ENCODE measurements around the gene CAMTA1.

The CAMTA1 gene

GRCh38 chr1:7455796-7456721 lies 670.8 kb downstream of the CAMTA1 start:
- no peak for DNase-seq (ENCODE audit: low read depth)

GRCh38 chr1:7456722-7457082 lies 671.4 kb downstream of the CAMTA1 start:
- no peak for DNase-seq (ENCODE audit: low read depth)

DNA sequence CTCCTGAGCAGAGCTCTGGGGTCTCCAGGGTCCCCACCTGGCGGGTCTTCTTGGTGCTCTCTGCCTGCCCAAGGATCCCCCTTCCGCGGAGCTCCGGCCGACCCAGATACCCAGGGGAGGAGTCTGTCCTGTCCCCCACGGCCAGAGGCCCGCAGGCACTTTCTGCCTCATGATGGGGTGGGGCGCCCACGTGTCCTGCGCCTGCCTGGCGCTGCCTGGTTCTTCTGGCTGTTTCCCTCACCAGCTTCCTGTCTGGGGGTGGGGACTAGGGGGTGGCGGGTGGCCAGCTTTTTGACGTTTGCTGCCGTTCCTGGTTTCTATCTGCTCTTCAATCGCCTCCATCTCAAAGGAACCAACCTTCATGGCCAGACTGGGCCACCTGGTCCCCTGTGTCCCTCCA lies 672.6 kb downstream of the CAMTA1 start:
- no peak for DNase-seq (ENCODE audit: low read depth)

GRCh38 chr1:7458946-7459345 lies 673.7 kb downstream of the CAMTA1 start:
- DNase-seq (ENCODE audit: low read depth): no peak

DNA sequence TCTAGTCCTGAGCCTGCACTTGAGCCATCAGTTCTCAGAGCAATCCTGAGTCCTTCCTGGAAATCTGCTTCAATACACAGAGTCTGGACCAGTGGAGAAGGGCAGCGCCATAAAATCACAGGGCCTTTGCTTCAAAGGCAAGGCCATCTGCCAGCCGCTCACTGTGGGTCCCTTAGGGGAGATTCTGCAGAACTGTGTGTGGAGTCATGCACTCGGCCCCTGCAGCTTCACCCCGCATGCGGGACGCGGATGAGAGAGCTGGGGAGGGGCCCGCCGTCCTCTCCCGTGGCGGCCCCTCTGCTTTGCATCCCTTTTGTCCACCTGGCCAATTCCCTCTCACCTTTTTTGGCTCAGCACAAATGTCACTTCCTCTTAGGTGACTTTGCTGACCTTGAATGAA lies 674.7 kb downstream of the CAMTA1 start:
- DNase-seq (ENCODE audit: low read depth): no peak

DNA sequence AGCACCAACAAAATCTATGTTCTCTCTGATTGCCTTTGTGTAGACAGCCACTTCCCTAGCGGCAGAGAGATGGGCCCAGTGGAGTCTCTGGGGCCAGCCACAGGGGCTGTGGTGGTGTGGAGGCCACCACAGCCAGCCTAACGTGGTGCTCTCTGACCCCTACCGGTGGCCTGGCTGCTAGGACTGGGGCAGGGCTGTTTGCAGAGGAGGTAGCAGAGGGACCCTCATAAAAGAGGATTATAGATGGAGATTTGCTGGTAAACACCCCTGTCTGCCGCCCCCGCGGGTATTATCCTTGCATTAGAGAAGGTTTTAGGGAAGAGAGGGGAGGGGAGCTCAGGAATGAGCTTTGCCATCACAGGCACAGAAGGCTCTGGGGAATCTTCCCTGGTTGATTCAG lies 675.6 kb downstream of the CAMTA1 start:
- no peak for DNase-seq (ENCODE audit: low read depth)

DNA sequence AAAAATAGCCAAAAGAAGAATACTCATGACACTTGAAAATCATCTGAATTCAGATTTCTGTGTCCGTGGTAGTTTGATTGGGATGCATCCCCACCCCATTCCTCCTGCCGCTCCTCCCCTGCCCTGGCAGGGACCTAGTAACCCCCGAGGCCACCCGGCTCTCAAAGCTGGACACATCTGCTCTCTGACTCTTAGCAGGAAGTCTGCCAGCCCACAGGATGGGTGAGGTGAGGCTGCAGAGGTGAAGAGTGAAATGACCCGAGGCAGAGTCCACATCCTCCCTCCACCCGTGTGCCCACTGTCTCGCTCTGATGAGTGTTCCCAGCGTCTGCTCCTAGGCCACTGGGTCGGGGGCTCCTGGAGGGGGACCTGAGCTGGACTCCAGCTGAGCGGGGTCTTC lies 677.4 kb downstream of the CAMTA1 start:
- DNase-seq (ENCODE audit: low read depth): no peak

DNA sequence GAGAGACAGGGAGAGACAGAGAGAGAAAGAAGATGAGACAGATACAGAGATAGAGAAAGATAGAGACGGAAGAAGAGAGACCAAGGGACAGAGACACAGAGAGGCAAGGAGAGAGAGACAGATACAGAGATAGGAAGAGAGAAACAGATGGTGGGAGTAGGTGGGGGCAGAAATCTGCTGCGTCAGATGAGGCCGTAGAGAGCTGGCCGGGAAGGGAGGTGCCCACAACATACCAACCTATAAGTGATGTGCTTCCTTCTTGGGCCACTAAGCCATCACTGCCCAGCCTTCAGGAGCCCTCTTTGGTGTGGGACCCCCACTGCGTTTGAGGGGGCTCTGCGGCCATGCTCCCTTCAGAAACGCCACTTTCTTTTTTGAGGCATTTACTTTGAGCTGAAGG lies 678.3 kb downstream of the CAMTA1 start:
- DNase-seq (ENCODE audit: low read depth): no peak

- DNase-seq (ENCODE audit: low read depth): no peak
These were observed 679.5 kb downstream of the CAMTA1 start for GRCh38 chr1:7464736-7465135.

DNA sequence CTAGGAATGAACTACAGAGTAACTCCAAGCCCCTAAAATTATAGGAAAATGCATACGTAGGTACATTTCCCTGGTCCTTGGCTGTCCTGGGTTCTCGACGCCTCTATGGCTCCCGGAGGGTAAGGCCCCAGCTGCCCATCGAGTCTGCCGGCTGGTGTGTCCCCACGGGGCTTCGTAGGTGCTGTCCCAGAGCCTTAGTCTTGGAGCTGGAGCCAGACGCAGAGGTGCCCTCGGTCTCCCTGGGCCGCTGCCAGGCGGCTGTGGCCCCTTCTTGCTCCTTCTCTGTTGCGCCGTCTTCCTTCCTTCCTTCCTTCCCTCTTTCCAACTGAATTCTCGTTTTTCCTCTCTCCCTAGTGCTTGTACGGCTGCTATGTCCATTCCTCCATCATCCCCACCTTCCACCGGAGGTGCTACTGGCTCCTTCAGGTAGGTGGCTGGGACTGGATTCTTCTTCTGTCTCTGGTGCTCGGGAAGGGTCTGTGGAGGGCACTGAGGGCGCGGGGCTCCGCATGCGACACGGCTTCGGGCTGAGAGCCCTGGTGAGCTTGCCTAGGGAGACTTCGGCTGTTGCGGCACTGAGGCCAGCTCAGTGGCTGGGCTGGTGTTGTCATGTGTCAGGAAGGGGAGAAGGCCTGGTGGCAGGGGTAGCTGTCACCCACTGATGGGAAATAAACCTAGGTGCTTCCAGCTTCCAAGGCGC lies 682.4 kb downstream of the CAMTA1 start:
- DNase-seq (ENCODE audit: low read depth): no peak

DNA sequence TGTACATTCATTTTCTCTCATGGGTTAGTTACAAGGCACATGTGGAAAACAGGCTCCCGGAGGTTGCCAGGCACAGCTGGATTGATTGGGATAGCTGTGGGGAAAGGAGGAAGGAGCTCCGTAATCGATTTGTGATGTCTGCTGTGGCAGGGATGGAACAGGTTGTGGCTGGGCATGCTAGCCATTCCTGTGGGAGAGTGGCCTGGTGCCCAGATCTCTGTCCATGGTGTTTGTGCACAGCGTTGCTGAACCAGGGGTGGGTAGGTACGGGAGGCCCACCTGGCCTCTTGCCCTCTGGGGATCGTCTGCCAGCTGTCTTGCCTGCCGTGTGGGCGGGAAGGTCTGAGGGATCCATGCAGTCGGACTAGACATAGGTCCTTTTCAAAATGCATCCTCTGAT lies 683.0 kb downstream of the CAMTA1 start:
- no peak for DNase-seq (ENCODE audit: low read depth)

DNA sequence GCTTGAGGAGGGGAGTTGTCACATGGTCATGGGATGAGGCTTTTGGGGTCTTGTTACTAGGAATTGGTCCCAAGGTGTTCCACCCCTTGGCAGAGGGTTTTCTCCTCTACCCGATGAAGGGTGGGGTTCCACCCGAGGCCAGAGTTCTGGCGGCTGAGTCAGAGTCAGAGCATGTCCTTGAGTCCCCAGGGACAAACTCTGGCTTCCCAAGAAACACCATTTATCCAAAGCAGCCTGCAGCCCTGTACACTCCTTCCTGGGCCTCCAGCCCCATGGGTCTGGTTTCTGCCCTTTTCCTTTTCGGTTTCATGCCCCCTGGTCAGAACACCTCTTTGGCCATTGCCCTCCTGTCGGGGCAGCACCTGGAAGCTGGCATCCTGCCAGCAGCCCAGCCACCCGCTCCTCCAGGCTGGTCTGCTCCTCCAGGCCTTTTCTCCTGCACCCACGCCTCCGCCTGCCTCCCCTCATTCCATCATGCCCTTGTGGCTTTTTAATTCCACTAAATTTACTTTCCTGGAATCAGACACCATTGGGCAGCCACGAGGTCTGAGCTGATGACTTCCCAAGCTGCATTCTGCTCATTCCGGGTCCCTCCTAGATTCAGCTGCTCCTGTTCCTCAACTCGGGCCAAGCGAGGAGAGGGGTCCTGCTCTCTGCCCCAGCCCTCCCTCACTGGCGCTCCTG lies 684.1 kb downstream of the CAMTA1 start:
- DNase-seq (ENCODE audit: low read depth): no peak

DNA sequence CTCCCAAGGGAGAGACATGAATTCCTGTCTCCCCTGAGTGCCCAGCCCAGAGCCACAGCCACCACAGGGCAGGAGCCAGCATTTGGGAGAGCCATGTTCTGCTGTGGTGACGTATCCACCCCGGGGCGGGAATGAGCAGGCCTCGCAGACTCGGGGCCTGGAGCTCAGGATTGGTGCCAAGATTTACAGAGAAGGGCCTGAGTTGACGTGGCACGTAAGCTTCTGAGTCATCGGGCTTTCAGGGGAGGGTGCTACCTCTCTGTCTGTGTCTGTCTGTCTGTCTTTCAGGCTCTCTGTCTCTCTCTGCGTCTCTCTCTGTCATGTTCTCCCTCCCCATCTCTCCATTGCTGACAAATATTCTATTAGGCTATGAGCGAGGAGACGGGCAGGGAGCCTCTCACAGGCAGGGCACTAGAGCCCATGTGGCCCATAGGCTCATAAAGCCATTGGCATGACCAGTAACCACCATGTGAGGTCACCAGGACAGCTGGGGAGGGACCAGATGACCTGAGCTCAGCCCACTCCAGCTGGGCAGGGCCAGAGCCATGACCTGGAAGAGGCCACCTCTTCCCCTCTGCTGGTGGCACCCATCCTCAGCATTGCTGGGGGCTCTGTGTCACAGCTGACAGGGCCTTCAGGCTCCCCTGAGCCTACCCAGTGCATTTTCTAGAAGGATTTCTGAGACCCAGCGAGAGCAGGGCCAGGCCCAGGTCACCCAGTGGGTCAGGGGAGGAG lies 685.8 kb downstream of the CAMTA1 start:
- no peak for DNase-seq (ENCODE audit: low read depth)

GRCh38 chr1:7471836-7472235 lies 686.6 kb downstream of the CAMTA1 start:
- no peak for DNase-seq (ENCODE audit: low read depth)

DNA sequence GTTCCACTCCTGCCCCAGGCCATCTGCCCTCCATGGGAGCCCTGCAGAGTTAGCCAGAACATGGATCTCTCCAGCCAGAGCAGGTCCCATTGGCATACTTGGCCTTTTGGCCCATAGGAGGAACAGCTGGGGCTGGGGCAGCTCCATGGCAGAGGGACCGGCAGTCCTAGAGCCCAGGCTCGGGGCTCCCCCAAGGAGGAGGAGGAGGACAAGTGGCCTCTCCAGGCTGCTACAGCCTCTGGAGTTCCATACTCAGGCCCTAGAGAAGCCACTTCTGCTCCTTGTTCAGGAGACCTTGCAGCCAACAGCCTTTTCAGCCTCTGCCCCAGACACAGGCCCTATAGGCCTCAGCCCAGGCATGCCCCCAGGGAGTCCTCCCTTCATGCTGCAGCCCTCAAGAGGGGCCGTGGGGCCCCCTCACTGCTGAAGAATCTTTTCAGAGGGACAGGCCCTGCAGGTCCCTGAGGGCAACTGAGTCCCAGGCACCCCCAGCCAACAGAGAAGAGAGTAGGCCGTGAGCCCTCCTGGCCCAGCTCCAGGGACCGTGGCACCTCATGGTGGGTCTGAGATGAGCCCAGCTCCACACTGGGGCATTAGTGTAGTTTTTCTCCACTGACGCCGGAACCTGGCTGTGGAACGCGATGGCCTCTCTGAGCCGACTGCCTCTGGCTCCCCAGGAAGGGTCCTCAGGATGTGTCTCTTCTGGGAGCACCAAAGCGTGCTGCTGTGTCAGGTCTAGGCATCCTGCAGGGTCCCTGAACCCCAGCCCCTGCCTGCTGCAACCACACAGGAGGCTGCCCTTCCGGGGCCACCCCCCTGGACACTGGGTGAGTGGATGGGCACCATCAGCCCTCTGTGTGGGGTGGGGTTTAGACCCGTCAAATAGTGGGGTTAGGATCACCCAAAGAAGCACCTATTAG lies 688.2 kb downstream of the CAMTA1 start:
- no peak for DNase-seq (ENCODE audit: low read depth)

- DNase-seq (ENCODE audit: low read depth): no peak
These were observed 688.9 kb downstream of the CAMTA1 start for GRCh38 chr1:7474143-7474490.

GRCh38 chr1:7474786-7475502 lies 689.7 kb downstream of the CAMTA1 start:
- no peak for DNase-seq (ENCODE audit: low read depth)

- DNase-seq (ENCODE audit: low read depth): no peak
These were observed 690.4 kb downstream of the CAMTA1 start for GRCh38 chr1:7475691-7476090.

- no peak for DNase-seq (ENCODE audit: low read depth)
These were observed 691.1 kb downstream of the CAMTA1 start for GRCh38 chr1:7476402-7476801.

GRCh38 chr1:7476861-7477547 lies 691.8 kb downstream of the CAMTA1 start:
- DNase-seq (ENCODE audit: low read depth): no peak
